A204.1 (cell line): Measurements from ENCODE around the gene ISYNA1.

Experiments
- FAIRE-seq: peaks from 2 replicates; lab custom pipeline; 2012; peaks lifted over from hg19 to GRCh38; lab: Jason Lieb, UNC

Gene ISYNA1

GRCh38 chr19:18392417-18392816 lies 45.5 kb downstream of the ISYNA1 start:
- no peak for FAIRE-seq

GRCh38 chr19:18391509-18392075 lies 46.3 kb downstream of the ISYNA1 start:
- FAIRE-seq = no peak

GRCh38 chr19:18390065-18390907 lies 47.6 kb downstream of the ISYNA1 start:
- no peak for FAIRE-seq

- no peak for FAIRE-seq
These were observed 48.2 kb downstream of the ISYNA1 start for GRCh38 chr19:18389726-18390064.

GRCh38 chr19:18388960-18389725 lies 48.8 kb downstream of the ISYNA1 start:
- no peak for FAIRE-seq

- no peak for FAIRE-seq
These were observed 49.6 kb downstream of the ISYNA1 start for GRCh38 chr19:18388100-18388959.

- no peak for FAIRE-seq
These were observed 51.2 kb downstream of the ISYNA1 start for GRCh38 chr19:18386543-18387271.

GRCh38 chr19:18385675-18386542 lies 52.0 kb downstream of the ISYNA1 start, which contains the start of gene GDF15:
GDF15 (plus strand) TSS chr19:18386158; CDS start chr19:18386190, 32 bp downstream.
- FAIRE-seq = no peak

GRCh38 chr19:18385359-18385674 lies 52.6 kb downstream of the ISYNA1 start:
- no peak for FAIRE-seq

GRCh38 chr19:18384775-18385174 lies 53.2 kb downstream of the ISYNA1 start:
- FAIRE-seq = no peak
